GM21390 (cell line): ENCODE data around the gene TMEM260.
A peak's percentile ranks its signal among the peaks of the same experiment; 100 is the strongest.

Experiments used
- ATAC-seq: cut with Tn5 transposase; IDR thresholded peaks from one replicate; pipeline ENCODE4 v1.9.1; 2021; ENCODE audit not compliant: unreplicated experiment

The TMEM260 gene

GRCh38 chr14:56579345-56580220 lies at the start of gene TMEM260:
Gene TMEM260, plus strand, starts transcription at chr14:56579798. Its CDS starts 117 bp downstream, at chr14:56579915.
- ATAC-seq, result peak; percentile 88

DNA sequence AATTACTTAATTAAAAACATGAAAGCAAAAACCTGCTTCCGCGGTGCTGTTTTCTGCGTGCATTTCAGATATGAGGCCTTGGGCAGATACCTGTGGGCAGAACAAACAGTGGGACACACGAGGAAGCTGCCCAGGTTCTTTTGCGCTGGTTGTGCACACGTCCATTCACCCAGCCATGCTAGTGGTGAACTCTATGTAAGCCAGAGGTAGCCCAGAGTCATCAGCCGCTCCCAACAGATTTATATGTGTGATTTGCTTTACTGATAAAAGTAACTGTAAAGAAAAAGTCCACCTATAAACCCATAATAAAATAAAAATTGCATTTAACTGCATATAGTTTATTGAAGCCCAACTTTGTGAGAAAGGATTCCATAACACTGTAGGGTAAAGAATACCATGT lies 47.1 kb upstream of the TMEM260 start:
- ATAC-seq, result no peak

DNA sequence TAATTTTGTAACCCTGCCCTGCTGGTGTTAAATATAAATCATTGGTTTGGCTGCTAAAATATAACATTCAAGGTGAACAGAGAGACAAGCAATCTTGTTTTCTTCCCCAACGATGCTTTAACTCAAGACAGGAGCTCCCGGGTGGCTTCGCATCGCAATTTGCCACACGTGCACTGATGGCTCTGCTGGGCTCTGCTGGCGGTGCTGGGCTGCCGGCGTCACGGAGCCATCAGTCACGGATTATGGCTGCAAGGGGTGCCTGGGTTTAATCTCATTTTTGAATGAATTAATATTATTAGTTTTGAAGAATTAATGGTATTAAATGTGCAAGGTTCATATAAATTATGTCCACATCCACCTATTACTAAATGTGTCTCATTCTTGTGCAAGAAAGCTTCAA lies 44.9 kb upstream of the TMEM260 start:
- ATAC-seq, result no peak

DNA sequence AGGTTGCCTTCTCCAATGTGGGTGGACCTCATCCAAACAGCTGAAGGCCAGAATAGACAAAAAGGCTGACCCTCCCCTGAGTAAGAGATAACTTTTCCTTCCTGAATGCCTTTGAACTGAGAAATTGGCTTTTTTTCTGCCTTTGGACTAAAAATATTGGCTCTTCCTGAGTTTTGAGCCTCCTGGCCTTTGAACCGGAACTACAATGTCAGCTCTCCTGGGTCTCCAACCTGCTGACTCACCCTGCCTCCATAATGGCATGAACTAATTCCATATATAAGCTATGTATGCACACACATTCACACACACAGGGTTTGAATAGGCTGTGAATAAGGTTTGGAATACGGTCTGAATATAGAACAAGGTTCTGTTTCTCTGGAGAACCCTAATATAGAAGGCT lies 39.7 kb upstream of the TMEM260 start:
- ATAC-seq, result no peak

GRCh38 chr14:56543436-56543835 lies 36.2 kb upstream of the TMEM260 start:
- ATAC-seq, result no peak

DNA sequence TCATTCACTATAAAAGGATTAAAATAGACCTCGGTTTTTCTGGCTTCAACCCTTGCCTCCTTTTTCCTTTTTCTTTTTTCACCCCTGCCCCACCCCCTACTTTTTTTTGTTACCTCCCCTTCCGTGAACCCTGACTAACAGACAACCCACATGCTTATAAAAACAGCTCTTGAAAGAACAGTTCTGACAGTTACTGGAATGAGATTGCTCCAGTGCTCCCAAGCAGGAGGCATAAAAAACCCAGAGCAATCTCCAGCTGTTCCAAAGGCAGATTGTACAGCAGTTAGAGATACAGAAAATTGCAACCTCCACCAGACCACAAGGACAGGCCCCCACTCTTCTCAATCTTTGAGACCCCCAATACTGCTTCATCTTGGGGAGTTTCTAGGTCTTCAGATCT lies 29.9 kb upstream of the TMEM260 start:
- no peak for ATAC-seq

DNA sequence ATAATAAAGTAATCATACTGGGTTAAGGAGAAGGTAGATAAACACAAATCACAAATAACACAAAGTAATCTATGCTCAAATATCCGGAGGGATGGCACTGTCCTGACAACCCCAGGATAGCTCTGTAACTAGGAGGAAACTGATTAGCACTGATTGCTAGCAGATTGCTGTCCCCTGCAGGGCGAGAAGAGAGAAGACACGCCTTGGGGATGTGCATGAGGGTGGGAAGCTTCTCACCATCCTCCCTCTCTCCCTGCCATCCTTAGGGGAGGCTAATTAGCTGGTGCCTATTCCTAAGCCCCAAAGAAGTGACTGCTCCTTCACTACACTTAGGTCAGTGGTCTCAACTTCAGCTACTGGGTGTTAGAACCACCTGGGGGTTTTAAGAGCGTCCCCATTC lies 27.0 kb upstream of the TMEM260 start:
- no peak for ATAC-seq

- no peak for ATAC-seq
These were observed 25.3 kb upstream of the TMEM260 start for GRCh38 chr14:56554301-56554700.

GRCh38 chr14:56555921-56556570 lies 23.6 kb upstream of the TMEM260 start:
- no peak for ATAC-seq

DNA sequence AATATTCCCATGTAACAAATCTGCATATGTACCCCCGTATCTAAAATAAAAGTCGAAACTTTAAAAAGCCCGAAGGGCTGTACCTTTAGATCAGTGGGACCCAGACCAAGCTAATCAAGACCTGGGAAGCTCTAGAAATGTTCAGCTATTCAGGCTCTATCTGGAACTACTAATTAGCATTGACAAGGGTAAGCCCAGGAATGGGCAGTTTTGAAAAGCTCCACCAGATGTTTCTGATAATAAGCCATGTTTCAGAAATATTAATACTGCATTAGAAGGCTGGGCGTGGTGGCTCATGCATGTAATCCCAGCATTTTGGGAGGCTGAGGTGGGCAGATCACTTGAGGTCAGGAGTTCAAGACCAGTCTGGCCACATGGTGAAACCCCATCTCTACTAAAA lies 20.4 kb upstream of the TMEM260 start:
- ATAC-seq, result no peak

GRCh38 chr14:56561606-56562005 lies 18.0 kb upstream of the TMEM260 start:
- no peak for ATAC-seq

DNA sequence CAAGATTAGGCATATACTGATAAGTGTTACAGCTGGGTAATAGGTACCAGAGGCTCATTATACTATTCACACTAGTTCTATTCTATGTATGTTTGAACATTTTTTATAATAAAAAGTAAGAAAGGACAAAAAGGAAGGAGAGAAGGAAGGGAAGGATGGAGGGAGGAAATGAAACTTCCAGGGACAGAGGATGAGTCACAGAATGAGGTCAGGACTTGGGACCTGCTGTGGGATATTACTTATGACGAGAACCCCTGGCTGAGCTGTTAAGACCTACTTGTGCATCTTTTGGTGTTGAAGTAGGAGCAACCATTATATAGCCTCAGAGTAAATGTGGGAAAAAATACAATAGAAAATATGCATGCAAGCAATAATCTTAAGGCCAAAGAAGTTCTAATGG lies 16.7 kb upstream of the TMEM260 start:
- ATAC-seq, result no peak

DNA sequence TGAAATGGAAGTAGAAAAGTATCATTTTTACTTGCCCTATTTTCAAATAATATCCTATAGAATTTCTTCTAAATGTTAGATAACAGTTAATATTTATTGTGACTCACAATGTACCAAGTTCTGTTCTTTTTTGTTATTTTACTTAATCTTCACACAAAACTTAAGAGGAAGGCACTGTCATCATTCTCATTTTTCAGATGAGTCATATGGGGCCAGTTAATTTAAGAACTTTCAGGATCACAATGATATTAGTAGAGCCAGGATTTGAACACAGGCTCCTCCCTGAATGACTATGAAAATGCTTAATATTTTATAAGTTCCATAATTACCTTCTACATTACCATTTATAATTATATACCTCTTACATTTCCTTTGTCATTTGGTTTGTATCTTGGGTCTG lies 10.4 kb upstream of the TMEM260 start:
- no peak for ATAC-seq

DNA sequence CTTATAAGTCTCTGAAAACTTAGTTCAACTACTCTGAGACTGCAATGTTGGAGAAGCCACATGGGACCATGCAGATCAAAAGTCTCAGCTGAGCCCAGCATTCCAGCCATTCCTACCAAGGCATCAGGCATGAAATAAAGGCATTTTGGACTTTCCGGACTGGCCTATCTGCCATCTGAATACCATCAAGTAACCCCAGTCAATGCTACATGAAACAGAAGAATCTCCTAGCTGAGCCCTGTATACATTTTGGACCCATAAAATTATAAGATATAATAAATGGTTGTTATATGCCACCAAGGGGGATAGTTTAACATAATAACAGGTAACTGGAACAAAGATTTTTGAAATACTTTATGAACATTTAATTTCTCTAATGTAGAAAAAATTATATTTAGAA lies 9.3 kb upstream of the TMEM260 start:
- ATAC-seq, result no peak

GRCh38 chr14:56580221-56580711 lies 668 bp downstream of the TMEM260 start:
- no peak for ATAC-seq

DNA sequence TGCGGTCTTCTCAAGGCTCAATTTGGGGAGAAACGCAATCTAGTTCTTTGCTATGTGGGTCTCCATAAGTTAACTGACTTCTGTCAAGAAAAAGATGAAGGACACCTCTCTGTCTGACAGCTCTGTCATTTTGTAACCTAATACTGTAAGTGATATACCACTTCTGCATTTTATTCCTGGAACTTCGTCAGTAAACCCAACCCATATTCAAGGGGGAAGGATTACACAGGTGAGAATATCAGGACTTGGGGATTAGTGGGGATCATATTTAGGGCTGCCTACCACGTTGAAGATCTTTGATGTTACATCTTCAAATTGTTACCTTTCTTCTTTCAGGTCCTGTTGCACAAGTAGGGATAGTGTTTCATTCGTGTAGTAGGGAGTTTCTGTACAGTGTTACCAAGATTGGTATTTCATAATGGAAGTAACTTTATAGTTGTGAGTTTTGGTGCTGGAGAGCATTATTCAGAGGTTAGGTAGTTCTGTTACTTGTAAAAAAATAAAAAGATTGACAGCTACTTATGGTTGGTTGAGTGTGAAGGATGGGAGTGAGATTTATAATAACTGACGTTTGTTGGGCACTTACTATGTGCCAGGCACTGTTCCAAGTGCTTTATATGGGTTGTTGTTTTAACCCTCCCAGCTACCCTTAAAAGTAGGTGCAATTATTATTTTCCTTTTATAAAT lies 1.6 kb downstream of the TMEM260 start:
- ATAC-seq, result no peak

DNA sequence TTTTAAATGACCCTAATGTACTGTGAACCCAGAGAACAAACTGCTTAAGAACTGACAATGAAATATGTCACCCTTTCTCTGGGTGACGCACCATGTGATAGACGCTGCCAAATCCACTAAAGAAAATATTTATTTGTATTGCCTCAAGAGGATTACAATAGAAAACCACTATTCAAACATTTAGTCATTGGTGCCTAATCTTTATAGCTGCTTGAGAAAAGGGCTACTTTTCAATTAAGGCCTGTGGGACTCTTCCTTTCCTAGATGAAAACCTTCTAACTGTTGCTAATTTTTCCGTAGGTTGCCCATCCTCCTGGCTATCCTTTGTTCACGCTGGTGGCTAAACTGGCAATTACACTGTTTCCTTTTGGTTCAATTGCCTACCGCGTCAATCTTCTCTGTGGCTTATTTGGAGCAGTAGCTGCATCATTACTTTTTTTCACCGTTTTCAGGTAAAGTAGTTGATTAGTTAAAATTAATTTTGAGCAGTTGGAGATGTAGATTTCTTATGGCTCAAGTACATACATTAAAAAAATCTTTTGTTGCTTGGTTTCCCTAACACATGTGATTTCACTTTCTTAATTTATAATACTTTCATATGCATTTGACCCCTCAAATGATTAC lies 6.0 kb downstream of the TMEM260 start:
- no peak for ATAC-seq

DNA sequence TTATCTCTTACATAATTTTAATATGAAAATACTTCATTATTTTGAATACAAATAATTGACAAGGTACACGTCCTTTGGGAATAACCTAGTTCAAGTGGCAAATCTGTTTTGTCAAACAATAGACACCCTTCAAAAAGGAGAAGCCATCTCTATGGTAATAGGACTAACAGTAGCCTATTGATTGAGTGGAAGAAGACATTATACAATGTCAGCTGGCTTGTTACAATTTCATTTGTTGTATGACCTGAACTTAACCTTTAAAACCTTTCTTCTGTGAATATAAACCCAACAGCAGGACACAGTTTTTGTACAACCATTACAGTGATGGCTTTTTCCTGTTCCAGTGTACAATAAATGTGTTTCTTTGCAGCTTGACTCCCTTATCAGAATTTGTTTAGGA lies 8.1 kb downstream of the TMEM260 start:
- ATAC-seq, result no peak

GRCh38 chr14:56590535-56590960 lies 10.9 kb downstream of the TMEM260 start:
- no peak for ATAC-seq

DNA sequence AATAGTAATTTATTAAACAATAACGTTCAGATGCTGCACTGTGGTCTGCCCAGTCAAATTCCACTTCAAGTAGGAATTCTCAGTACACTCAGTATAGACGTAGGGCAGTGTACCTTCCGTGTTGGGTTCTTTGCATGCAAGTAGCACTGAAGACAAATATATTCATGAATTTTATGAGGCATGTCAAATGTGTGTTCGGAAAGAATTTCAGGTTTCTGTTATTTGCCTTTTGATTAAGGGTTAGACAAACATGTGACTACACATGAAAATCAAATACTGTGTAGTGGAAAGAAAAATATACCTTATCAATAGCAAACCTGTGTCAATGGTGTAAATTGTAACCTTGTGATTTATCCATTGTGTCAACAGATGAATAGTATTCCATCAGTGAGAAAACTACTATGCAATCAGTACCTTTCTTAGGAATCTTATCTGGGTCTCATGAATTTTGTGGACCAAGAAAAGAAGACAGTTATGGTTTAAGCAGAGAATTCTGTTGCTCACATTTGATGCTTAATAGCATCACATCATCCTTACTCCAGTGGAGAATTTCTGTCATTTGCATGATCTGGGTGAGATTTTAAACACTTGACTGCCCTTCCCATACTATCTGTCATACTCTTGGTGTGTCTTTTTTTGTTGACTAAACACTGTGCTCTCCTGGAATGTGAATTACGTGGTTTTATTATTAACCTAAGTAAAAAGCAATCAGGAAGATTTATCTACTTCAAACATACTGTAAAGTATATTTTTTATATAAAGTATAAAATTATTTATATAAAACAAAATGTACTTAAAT lies 13.3 kb downstream of the TMEM260 start:
- ATAC-seq, result no peak
